GM12873 (cell line): ENCODE measurements around the gene TCTA.

Experiments
- CTCF ChIP-seq: IDR thresholded peaks from 2 replicates; pipeline ENCODE4 v1.5.1; 2012; ENCODE audit warnings: low read depth, mild to moderate bottlenecking, moderate library complexity, low read length, control low read depth; ENCODE audit not compliant: insufficient read depth; ENCODE audit errors: missing control alignments

TCTA gene

GRCh38 chr3:49411968-49412631, at the start of gene TCTA, which contains the start of gene RHOA:
Gene TCTA, plus strand, starts transcription at chr3:49412423. Its CDS starts 4 bp downstream, at chr3:49412427.
Gene RHOA, minus strand, starts transcription at chr3:49411976. Its CDS starts 36,387 bp downstream, at chr3:49375589.
- no peak for TF ChIP-seq CTCF

- no peak for TF ChIP-seq CTCF
These were observed 49.7 kb upstream of the TCTA start for GRCh38 chr3:49362561-49362960.

- no peak for TF ChIP-seq CTCF
These were observed 41.5 kb upstream of the TCTA start for GRCh38 chr3:49370585-49371290.

GRCh38 chr3:49371946-49372345, 40.3 kb upstream of the TCTA start:
- TF ChIP-seq CTCF, result no peak

GRCh38 chr3:49377483-49377882, 34.7 kb upstream of the TCTA start:
- no peak for TF ChIP-seq CTCF

GRCh38 chr3:49378249-49378895, 33.9 kb upstream of the TCTA start:
- no peak for TF ChIP-seq CTCF

GRCh38 chr3:49383387-49383786, 28.8 kb upstream of the TCTA start:
- TF ChIP-seq CTCF, result no peak
